ENCODE results near the gene FAM83B.
"Not testable (repeated sequence)": the region's sequence is repeated elsewhere in the genome, so short reads cannot be mapped to it uniquely, and the experiment has no call there.

FAM83B gene

GRCh38 chr6:54879188-54879985, 32.8 kb downstream of the FAM83B start:
- no peak for DNase-seq (ENCODE audit: low read depth)
- no peak for TF ChIP-seq CTCF (IDR thresholded peaks at IDR 0.05; ENCODE audit: low read length, missing control alignments)
- no peak overlapping the region for H3K4me3 ChIP-seq (replicated peaks; ENCODE audit: low read depth, low read length)

GRCh38 chr6:54881067-54881730, 34.6 kb downstream of the FAM83B start:
- no peak for DNase-seq (ENCODE audit: low read depth)
- no peak for TF ChIP-seq CTCF (IDR thresholded peaks at IDR 0.05; ENCODE audit: low read length, missing control alignments)
- no peak overlapping the region for H3K4me3 ChIP-seq (replicated peaks; ENCODE audit: low read depth, low read length)

- H3K4me3 ChIP-seq (replicated peaks; ENCODE audit: low read depth, low read length); DNase-seq (ENCODE audit: low read depth): not testable (repeated sequence)
Observed at GRCh38 chr6:54881891-54882290, 35.3 kb downstream of the FAM83B start.

GRCh38 chr6:54886932-54887584, 40.5 kb downstream of the FAM83B start:
- no peak for TF ChIP-seq CTCF (IDR thresholded peaks at IDR 0.05; ENCODE audit: low read length, missing control alignments)
- no peak overlapping the region for H3K4me3 ChIP-seq (replicated peaks; ENCODE audit: low read depth, low read length)
- no peak for DNase-seq (ENCODE audit: low read depth)

GRCh38 chr6:54891536-54891935, 45.0 kb downstream of the FAM83B start:
- DNase-seq (ENCODE audit: low read depth), result no peak
- H3K4me3 ChIP-seq (replicated peaks; ENCODE audit: low read depth, low read length), result no peak overlapping the region
- no peak for TF ChIP-seq CTCF (IDR thresholded peaks at IDR 0.05; ENCODE audit: low read length, missing control alignments)

- no peak for TF ChIP-seq CTCF (IDR thresholded peaks at IDR 0.05; ENCODE audit: low read length, missing control alignments)
- peak; percentile 60 for DNase-seq (ENCODE audit: low read depth)
- no peak overlapping the region for H3K4me3 ChIP-seq (replicated peaks; ENCODE audit: low read depth, low read length)
Observed at GRCh38 chr6:54892831-54893230, 46.3 kb downstream of the FAM83B start.

- H3K4me3 ChIP-seq (replicated peaks; ENCODE audit: low read depth, low read length), result no peak overlapping the region
- DNase-seq (ENCODE audit: low read depth), result no peak
- TF ChIP-seq CTCF (IDR thresholded peaks at IDR 0.05; ENCODE audit: low read length, missing control alignments), result no peak
Observed at GRCh38 chr6:54893818-54894217, 47.2 kb downstream of the FAM83B start.
